Kidney epithelial cell (primary cell): ENCODE data around the gene TAAR6. TPM values are rescaled to one million over a fixed set of nuclear protein-coding genes. Genes with fewer than 3 reads are reported as not detected.

Experiments
- DNase-seq: peaks from one replicate; pipeline ENCODE4 v3.0.0-alpha.2; 2010; ENCODE audit warnings: low read depth
- H3K27me3 ChIP-seq: 2 replicates; pipeline ENCODE4 v1.6.0; 2011; ENCODE audit warnings: low read length; ENCODE audit not compliant: control insufficient read depth, insufficient read depth
- H3K36me3 ChIP-seq: 2 replicates; pipeline ENCODE4 v1.5.1; 2011; ENCODE audit warnings: low read length; ENCODE audit not compliant: control insufficient read depth, insufficient read depth
- H3K4me3 ChIP-seq: 2 replicates; pipeline ENCODE4 v1.5.1; 2011; ENCODE audit warnings: low read depth, mild to moderate bottlenecking, control low read depth, low read length
- CTCF ChIP-seq: IDR thresholded peaks from 2 replicates; pipeline ENCODE4 v1.5.1; 2011; ENCODE audit warnings: mild to moderate bottlenecking, moderate library complexity, low read length, control low read depth, inconsistent platforms; ENCODE audit not compliant: insufficient read depth, poor library complexity, severe bottlenecking
- total RNA-seq: library from RNA; depleted of rRNA; stranded (reverse); fragments of >200 nt; gene quantifications from 2 replicates; pipeline ENCODE4 v1.2.3, GENCODE V29; 2015

Gene TAAR6
- total RNA-seq: not detected in 2 replicates

GRCh38 chr6:132570221-132570777 is at the start of gene TAAR6:
Gene TAAR6, plus strand, starts transcription at chr6:132570322. Its CDS starts 0 bp downstream, at chr6:132570322.
- no peaks in the 10 kb centered on the region for H3K27me3 ChIP-seq
- no peak for DNase-seq
- no peak within 1 kb of the TSS for H3K4me3 ChIP-seq
- TF ChIP-seq CTCF: no peak
- no peaks in the 10 kb centered on the region for H3K36me3 ChIP-seq

GRCh38 chr6:132520953-132521352 is 49.2 kb upstream of the TAAR6 start:
- Histone ChIP-seq H3K36me3 (no peaks in the 10 kb centered on the region), H3K27me3 (no peaks in the 10 kb centered on the region), H3K4me3 (no peak overlapping the region)
- no peak for DNase-seq
- no peak for TF ChIP-seq CTCF

- H3K36me3 ChIP-seq: no peaks in the 10 kb centered on the region
- no peak overlapping the region for H3K4me3 ChIP-seq
- no peaks in the 10 kb centered on the region for H3K27me3 ChIP-seq
- DNase-seq: no peak
- no peak for TF ChIP-seq CTCF
Observed at GRCh38 chr6:132524646-132525045, 45.5 kb upstream of the TAAR6 start.

DNA sequence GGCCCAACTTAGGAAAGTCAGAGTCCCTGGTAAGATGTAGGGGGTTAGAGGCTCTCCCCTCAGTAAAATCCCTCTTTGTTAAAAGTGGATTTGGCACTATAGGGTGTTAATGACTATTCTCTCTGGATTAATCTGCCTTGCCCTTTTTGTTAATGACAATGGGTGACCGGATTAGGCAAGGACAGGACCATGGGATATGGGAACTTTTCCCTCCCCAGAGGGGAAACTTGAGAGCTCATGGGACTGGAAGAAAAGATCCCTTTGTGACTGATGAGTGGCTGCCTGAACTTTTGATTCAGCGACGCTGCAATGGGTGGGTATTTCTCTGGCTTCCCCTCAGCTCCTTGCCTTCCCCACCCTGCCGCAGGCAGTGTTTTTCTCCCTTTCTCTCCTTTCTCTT is 44.3 kb upstream of the TAAR6 start:
- H3K36me3 ChIP-seq: no peaks in the 10 kb centered on the region
- H3K27me3 ChIP-seq: no peaks in the 10 kb centered on the region
- TF ChIP-seq CTCF: no peak
- DNase-seq: no peak
- no peak overlapping the region for H3K4me3 ChIP-seq

DNA sequence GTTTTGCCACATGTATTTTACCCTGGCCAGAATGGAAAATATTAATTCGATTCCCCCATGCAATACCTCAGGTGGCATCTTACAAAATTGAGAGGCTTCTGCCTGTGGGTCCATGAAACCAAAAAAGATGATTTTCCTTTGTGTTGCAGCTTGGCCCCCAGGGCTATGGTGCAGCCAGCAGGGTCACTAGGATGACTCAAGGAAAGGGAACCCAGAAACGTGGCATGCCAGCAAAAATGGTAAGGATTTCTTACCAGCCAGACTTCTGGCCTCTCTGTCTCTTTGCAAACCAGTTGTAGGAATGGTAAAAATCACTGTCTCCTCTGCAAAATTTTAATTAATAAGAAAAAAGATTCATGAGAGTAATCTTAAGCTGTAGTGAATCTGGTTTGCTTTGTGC is 43.7 kb upstream of the TAAR6 start:
- TF ChIP-seq CTCF: no peak
- no peaks in the 10 kb centered on the region for H3K36me3 ChIP-seq
- no peak for DNase-seq
- no peak overlapping the region for H3K4me3 ChIP-seq
- H3K27me3 ChIP-seq: no peaks in the 10 kb centered on the region

DNA sequence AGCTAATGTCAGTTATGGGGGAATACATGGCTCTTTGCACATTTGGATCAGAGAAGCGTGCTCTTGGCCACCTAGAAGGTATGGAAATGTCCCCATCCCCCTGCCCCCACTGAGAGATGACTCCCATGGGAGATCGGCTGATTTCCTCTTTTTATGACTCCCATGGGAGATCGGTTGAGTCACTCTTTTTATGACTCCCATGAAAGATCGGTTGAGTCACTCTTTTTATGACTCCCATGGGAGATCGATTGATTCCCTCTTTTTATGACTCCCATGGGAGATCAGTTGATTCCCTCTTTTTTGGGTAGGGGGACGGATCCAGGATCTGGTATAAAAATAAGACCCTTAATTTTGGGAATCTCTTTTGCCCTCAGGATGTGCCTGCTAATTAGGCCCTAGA is 42.3 kb upstream of the TAAR6 start:
- peak; percentile 29 for DNase-seq
- H3K27me3 ChIP-seq: no peaks in the 10 kb centered on the region
- H3K4me3 ChIP-seq: no peak overlapping the region
- no peak for TF ChIP-seq CTCF
- H3K36me3 ChIP-seq: no peaks in the 10 kb centered on the region
